Endodermal cell (in vitro differentiated cells): ENCODE measurements around the gene PRKAR1A. TPM values are rescaled to one million over a fixed set of nuclear protein-coding genes. Genes with fewer than 3 reads are reported as not detected.

Experiments
- DNase-seq: peaks from one replicate; pipeline ENCODE4 v3.0.0-alpha.2; 2017
- H3K27ac ChIP-seq: 2 replicates; pipeline ENCODE4 v1.5.1; 2013; ENCODE audit warnings: mild to moderate bottlenecking, low read depth, low read length, moderate library complexity
- H3K27me3 ChIP-seq: 2 replicates; pipeline ENCODE4 v1.6.1; 2013; ENCODE audit warnings: mild to moderate bottlenecking, low read length, moderate library complexity; ENCODE audit not compliant: insufficient read depth, control insufficient read depth, poor library complexity, severe bottlenecking
- H3K36me3 ChIP-seq: 2 replicates; pipeline ENCODE4 v1.7.0; 2013; ENCODE audit warnings: mild to moderate bottlenecking, low read length, moderate library complexity; ENCODE audit not compliant: control insufficient read depth, insufficient read depth
- H3K4me1 ChIP-seq: one replicate; pipeline ENCODE4 v1.7.0; 2013; ENCODE audit warnings: low read length; ENCODE audit not compliant: control insufficient read depth, insufficient read depth
- H3K4me3 ChIP-seq: 2 replicates; pipeline ENCODE4 v1.5.1; 2013; ENCODE audit warnings: mild to moderate bottlenecking, low read length, moderate library complexity
- H3K9ac ChIP-seq: 2 replicates; pipeline ENCODE4 v1.6.1; 2013; ENCODE audit warnings: mild to moderate bottlenecking, low read length, moderate library complexity; ENCODE audit not compliant: poor library complexity, severe bottlenecking; ENCODE audit errors: extremely low read depth
- H3K9me3 ChIP-seq: 2 replicates; pipeline ENCODE4 v1.6.1; 2013; ENCODE audit warnings: mild to moderate bottlenecking, low read length, moderate library complexity; ENCODE audit not compliant: control insufficient read depth
- H3K27ac Mint-ChIP-seq: 2 replicates; pipeline ENCODE4 v1.8.0; 2020; ENCODE audit warnings: mixed read lengths
- H3K27me3 Mint-ChIP-seq: 2 replicates; pipeline ENCODE4 v1.8.0; 2021; ENCODE audit warnings: mild to moderate bottlenecking, mixed read lengths; ENCODE audit not compliant: insufficient read depth
- H3K36me3 Mint-ChIP-seq: 2 replicates; pipeline ENCODE4 v1.8.0; 2020; ENCODE audit warnings: low read depth, mixed read lengths
- H3K4me1 Mint-ChIP-seq: 2 replicates; pipeline ENCODE4 v1.8.0; 2020; ENCODE audit warnings: mixed read lengths
- H3K4me3 Mint-ChIP-seq: 2 replicates; pipeline ENCODE4 v1.8.0; 2020; ENCODE audit warnings: mild to moderate bottlenecking, moderate library complexity, mixed read lengths
- H3K9me3 Mint-ChIP-seq: 2 replicates; pipeline ENCODE4 v1.8.0; 2020; ENCODE audit warnings: mild to moderate bottlenecking, mixed read lengths
- WGBS, 2 experiments: methylation state at CpG; one replicate each; pipeline versions ENCODE4 v1.1.5 to v1.1.7; 2013; ENCODE audit warnings: missing lambda C conversion rate in 2 of 2, mixed read lengths in 1 of 2; ENCODE audit not compliant: insufficient coverage in 1 of 2, insufficient read length in 1 of 2; 5-methylcytosine and 5-hydroxymethylcytosine counted together
- total RNA-seq, 2 donors: library from RNA; stranded (reverse); fragmentation: NEBNext Ultra II Directional in 1 of 2; extraction: Animal tissue kit (Norgen Biotek cat#: 25700) in 1 of 2; gene quantifications; 2 replicates in 1 of 2; 3 replicates in 1 of 2; pipeline ENCODE4 v1.2.1, GENCODE V29; 2021
- TF ChIP-seq, protein P1 (sequence below): fragments of 200-600 bp; sonication (generic); conservative IDR thresholded peaks from 2 replicates; pipeline ENCODE4 v1.5.0; 2021; ENCODE audit warnings: antibody characterized with exemption, mild to moderate bottlenecking

PRKAR1A gene
- total RNA-seq, 2 donors from 2014 or later: 194 to 227 TPM

DNA sequence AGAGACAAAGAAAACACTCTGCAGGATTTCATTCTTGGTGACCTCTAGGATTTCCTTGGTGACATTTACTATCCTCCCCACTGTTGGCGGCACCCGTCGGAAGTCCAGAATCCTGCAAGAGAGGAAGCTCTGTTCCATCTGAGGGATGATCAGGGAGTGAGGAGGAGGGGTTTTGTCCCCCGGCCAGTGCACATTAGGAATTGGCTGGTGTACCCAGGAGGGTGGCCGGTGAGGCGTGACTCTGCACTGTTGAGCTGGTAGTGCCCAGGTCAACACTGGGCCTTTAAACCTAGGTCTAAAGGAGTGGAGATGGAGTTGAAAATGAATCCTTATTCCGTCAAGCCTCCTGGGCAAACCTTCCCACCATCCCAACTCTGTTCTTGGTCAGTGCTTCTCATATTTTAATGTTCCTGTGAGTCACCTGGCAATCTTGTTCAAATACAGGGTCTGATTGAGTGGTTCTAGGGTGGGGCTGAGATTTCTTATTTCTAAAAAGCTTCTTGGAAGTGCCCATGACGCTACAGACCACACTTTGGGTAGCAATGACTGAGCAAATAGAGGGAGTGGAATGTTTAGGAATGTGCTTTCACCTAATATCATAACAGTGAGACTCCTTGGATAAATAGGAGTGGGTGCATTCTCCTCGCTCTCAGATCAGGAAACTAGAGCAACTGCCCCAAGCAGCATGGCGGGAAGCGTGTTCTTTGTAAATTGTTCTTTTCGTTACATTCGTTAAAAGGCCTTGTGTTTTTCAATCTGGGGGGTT lies 30.7 kb downstream of the PRKAR1A start:
- Mint-ChIP-seq H3K4me1 (no peaks in the 10 kb centered on the region), H3K36me3 (peaks cover 72% of the 10 kb centered on the region)

DNA sequence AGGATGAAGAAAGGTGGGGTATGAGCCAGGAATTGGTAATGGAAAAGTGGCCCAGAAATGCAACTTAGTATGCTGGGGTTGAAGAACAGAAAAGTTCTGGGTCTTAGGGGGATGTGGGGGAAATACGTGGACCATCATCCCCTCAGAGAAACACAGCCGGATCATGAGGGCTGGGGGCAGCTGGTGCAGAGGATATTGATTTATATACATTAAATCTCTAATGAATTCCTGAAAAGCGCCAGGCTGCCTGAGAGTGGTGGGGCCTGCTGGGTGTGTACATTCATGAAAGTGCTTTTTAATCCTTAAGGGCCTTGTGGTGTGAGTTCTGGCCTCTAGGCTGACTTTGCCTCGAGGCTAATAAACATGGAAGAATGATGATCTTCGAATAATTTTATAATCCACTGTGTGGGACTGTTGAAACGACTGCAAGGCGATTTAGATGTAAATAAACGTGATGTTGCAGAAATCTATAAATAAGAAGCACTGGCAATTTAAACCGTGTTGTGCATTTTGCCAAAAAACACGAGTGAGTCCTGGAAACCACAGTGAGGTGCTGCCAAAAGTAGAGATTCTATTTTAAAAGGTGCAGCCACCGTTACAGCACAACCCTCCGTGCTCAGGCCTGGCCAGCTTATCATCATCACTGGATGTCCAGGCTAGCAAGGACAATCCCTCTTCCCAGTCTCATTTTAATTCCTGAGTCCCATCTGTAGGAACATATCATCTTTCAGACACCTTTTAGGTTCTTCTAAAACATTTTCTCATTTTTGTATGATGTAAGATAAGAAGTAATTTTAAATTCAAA lies 32.1 kb downstream of the PRKAR1A start:
- no peak overlapping the region for H3K27ac ChIP-seq
- no peaks in the 10 kb centered on the region for H3K27me3 Mint-ChIP-seq
- TF ChIP-seq, protein P1, sequence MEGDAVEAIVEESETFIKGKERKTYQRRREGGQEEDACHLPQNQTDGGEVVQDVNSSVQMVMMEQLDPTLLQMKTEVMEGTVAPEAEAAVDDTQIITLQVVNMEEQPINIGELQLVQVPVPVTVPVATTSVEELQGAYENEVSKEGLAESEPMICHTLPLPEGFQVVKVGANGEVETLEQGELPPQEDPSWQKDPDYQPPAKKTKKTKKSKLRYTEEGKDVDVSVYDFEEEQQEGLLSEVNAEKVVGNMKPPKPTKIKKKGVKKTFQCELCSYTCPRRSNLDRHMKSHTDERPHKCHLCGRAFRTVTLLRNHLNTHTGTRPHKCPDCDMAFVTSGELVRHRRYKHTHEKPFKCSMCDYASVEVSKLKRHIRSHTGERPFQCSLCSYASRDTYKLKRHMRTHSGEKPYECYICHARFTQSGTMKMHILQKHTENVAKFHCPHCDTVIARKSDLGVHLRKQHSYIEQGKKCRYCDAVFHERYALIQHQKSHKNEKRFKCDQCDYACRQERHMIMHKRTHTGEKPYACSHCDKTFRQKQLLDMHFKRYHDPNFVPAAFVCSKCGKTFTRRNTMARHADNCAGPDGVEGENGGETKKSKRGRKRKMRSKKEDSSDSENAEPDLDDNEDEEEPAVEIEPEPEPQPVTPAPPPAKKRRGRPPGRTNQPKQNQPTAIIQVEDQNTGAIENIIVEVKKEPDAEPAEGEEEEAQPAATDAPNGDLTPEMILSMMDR: no peak
- H3K4me3 ChIP-seq: no peak overlapping the region
- no peaks in the 10 kb centered on the region for H3K27me3 ChIP-seq
- 95 to 99% methylated on average over 9 to 12 of the region's 12 CpGs for WGBS, 2 experiments
- no peak for DNase-seq
- H3K4me1 ChIP-seq: no peaks in the 10 kb centered on the region
- peaks cover 5% of the 10 kb centered on the region for H3K9me3 Mint-ChIP-seq
- H3K36me3 ChIP-seq: peaks cover 59% of the 10 kb centered on the region
- H3K4me3 Mint-ChIP-seq: no peak overlapping the region
- peaks cover 65% of the 10 kb centered on the region for H3K36me3 Mint-ChIP-seq
- H3K4me1 Mint-ChIP-seq: no peaks in the 10 kb centered on the region
- H3K27ac Mint-ChIP-seq: no peak overlapping the region
- peaks cover 8% of the 10 kb centered on the region for H3K9me3 ChIP-seq
- H3K9ac ChIP-seq: no peak overlapping the region

More for the DNA sequence above, 30.7 kb downstream of the PRKAR1A start:
- Histone ChIP-seq H3K9me3 (peaks cover 6% of the 10 kb centered on the region), H3K27ac (no peak overlapping the region), H3K9ac (no peak overlapping the region), H3K4me3 (no peak overlapping the region), H3K4me1 (no peaks in the 10 kb centered on the region), H3K27me3 (no peaks in the 10 kb centered on the region), H3K36me3 (peaks cover 63% of the 10 kb centered on the region)
- Mint-ChIP-seq H3K27ac (no peak overlapping the region), H3K9me3 (peaks cover 5% of the 10 kb centered on the region), H3K27me3 (no peaks in the 10 kb centered on the region), H3K4me3 (no peak overlapping the region)
- 92 to 93% methylated on average over 4 to 13 of the region's 13 CpGs for WGBS, 2 experiments
- DNase-seq: no peak
- TF ChIP-seq, protein P1: no peak

DNA sequence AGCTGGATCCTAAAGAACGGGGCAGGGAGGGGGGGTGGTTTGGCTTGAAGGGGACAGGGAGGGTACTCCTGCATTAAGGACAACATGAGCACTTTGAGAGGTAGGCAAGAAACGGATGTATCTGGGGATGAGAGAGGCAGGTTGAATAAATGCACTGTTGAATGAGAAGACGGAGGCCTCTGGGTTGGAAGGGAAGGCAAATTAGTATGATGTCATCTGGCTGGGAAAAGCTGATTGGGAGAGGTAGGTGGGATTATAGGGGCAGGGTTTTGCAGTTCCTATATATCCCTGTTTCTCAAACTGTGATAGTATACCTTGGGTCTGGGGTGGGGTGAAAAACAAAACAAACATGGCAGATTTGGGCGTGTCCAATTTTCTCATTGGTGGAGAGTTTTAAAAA lies 44.3 kb downstream of the PRKAR1A start:
- TF ChIP-seq, protein P1: no peak
- no peaks in the 10 kb centered on the region for H3K9me3 Mint-ChIP-seq
- Histone ChIP-seq H3K27ac (no peak overlapping the region), H3K9ac (no peak overlapping the region), H3K4me1 (no peaks in the 10 kb centered on the region), H3K9me3 (peaks cover 5% of the 10 kb centered on the region), H3K36me3 (peaks cover 49% of the 10 kb centered on the region), H3K4me3 (no peak overlapping the region), H3K27me3 (no peaks in the 10 kb centered on the region)
- no peak for DNase-seq
- H3K36me3 Mint-ChIP-seq: peaks cover 55% of the 10 kb centered on the region
- H3K27me3 Mint-ChIP-seq: no peaks in the 10 kb centered on the region
- no peaks in the 10 kb centered on the region for H3K4me1 Mint-ChIP-seq
- no peak overlapping the region for H3K27ac Mint-ChIP-seq
- H3K4me3 Mint-ChIP-seq: no peak overlapping the region
- 93% methylated on average over 4 of the region's 4 CpGs for WGBS, 2 experiments
